GM12891 (cell line): Measurements from ENCODE around the gene XRCC6.
"Not testable (repeated sequence)": the region's sequence is repeated elsewhere in the genome, so short reads cannot be mapped to it uniquely, and the experiment has no call there.

Experiments used
- DNase-seq: peaks from one replicate; pipeline ENCODE4 v3.0.0; 2011; ENCODE audit warnings: low spot score; ENCODE audit not compliant: insufficient read length
- FAIRE-seq: peaks from 2 replicates; lab custom pipeline; 2011; peaks lifted over from hg19 to GRCh38; lab: Jason Lieb, UNC
- PAX5 ChIP-seq: IDR thresholded peaks from 2 replicates; pipeline ENCODE4 v1.6.1; 2011; ENCODE audit warnings: low read length, moderate library complexity, mild to moderate bottlenecking; ENCODE audit not compliant: insufficient read depth, severe bottlenecking
- POLR2A ChIP-seq: IDR thresholded peaks from 2 replicates; pipeline ENCODE4 v1.6.1; 2011; ENCODE audit warnings: low read depth, low read length, control low read depth
- POLR2AphosphoS5 ChIP-seq: IDR thresholded peaks from 2 replicates; pipeline ENCODE4 v1.6.1; 2011; ENCODE audit warnings: low read depth, low read length, control low read depth
- POU2F2 ChIP-seq: IDR thresholded peaks from 2 replicates; pipeline ENCODE4 v1.6.1; 2011; ENCODE audit warnings: low read depth, mild to moderate bottlenecking, control low read depth, low read length, moderate library complexity
- SPI1 ChIP-seq: IDR thresholded peaks from 2 replicates; pipeline ENCODE4 v1.6.1; 2011; ENCODE audit warnings: low read depth, low read length, control low read depth
- TAF1 ChIP-seq: IDR thresholded peaks from 2 replicates; pipeline ENCODE4 v1.6.1; 2011; ENCODE audit warnings: low read depth, low read length, control low read depth

The XRCC6 gene

DNA sequence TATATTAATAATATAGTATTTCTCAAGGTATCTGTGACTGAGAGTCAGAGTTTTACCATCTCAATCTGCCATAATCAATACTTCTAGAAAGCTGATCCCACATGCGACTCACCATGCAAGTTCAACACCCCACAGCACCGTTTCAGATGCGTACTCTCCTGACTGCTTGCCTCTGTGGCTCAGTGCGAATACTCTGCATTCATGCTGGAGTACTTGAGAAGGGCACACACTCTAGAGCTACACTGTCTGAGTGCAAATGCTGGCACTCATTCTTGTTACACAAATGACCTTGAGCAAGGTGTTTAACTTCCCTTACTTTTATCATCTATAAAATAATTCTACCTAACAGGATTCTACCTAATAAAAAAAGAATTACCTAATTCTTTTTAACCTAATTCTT is 55.0 kb downstream of the XRCC6 start:
- TF ChIP-seq POU2F2: no peak
- no peak for TF ChIP-seq POLR2AphosphoS5
- no peak for TF ChIP-seq TAF1
- TF ChIP-seq PAX5: no peak
- TF ChIP-seq POLR2A: no peak
- no peak for TF ChIP-seq SPI1
- FAIRE-seq: no peak
- no peak for DNase-seq

DNA sequence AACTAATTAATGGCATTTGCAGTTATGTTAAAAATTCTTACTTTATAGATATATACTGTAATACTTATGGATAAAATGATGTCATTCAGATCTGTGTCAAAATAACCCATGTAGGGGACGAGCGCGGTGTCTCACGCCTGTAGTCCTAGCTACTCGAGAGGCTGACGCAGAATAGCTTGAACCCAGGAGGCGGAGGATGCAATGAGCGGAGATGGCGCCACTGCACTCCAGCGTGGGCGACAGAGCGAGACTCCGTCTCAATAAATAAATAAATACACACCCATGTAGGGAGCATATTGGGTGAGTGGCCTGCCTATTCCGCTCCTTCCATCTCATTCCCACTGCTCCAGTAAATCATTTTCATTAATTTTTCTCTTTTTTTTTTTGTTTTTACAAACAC is 60.5 kb downstream of the XRCC6 start:
- FAIRE-seq (no peak), DNase-seq (no peak)
- TF ChIP-seq POLR2A (no peak), POLR2AphosphoS5 (no peak)

DNA sequence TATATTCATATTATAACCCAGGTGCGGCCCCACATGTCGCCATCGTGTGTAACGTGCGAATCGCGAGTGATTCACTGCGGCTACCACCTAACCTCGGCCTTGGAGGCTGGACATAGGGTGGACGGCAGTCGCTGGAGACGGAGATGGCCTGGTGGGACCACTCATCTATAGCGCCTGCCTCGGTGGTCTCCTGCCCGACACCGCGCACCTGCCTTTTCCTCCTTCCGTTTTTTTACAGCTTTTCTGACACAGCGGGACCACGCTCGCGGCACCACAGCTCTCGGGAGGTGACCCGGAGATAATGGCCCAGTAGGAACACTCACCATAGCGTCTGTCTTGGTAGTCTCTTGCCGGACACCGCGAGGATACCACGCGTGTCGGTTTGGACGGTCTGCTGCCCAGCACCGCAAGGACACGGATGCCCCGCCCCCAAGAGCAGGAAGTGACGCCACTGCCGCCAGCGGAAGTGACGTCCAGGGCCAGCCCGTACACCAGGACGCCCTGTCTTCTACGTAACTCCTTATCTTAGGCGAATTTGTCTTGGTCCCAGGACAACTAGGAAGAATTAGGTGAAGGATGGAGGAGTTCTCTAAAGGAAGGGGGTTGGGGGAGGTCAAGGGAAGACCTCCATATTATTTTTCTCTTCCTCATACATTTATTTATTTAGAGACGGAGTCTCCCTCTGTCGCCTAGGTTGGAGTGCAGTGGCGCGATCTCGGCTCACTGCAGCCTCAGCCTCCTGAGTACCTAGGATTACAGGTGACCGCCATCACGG is 61.1 kb downstream of the XRCC6 start:
- FAIRE-seq (peak; percentile 93), DNase-seq (peak; percentile 56)
- TF ChIP-seq SPI1 (no peak), PAX5 (no peak), POLR2AphosphoS5 (peak; percentile 81), POLR2A (peak; percentile 80), POU2F2 (no peak), TAF1 (peak; percentile 38; the same call in 1 of the 2 replicates)

DNA sequence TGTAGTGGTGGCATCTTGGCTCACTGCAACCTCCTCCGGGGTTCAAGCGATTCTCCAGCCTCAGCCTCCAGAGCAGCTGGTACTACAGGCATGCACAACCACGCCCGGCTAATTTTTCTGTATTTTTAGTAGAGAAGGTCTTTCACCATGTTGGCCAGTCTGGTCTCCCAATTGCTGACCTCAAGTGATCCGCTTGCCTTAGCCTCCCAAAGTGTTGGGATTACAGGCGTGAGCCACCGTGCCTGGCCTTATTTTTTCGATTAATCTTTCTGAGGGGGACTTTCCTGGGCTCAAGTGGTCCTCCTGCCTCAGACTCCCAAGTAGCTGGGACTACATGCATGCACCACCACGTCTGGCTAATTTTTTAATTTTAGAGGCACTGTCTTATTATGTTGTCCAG is 62.0 kb downstream of the XRCC6 start:
- DNase-seq (no peak), FAIRE-seq (no peak)
- TF ChIP-seq PAX5 (no peak), POLR2A (no peak), SPI1 (no peak), POU2F2 (no peak), POLR2AphosphoS5 (no peak), TAF1 (no peak)

DNA sequence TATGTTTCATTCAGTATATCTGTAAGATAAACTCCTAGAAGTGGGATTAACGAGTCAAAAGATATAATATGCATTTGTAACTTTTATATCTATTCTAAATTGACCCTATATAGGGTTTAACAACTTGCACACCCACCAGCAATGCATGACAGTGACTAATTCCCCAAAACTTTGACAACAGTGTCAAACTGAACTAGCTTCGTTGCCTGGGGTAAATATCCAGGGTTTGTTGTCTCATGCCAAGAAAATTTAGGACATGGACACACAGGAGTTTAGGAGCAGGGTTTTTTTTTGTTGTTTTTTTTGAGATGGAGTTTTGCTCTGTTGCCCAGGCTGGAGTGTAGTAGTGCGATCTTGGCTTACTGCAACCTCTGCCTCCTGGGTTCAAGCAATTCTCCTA is 62.5 kb downstream of the XRCC6 start:
- FAIRE-seq (no peak), DNase-seq (no peak)
- no peak for TF ChIP-seq POU2F2
- TF ChIP-seq TAF1: no peak
- no peak for TF ChIP-seq SPI1
- TF ChIP-seq PAX5: no peak
- TF ChIP-seq POLR2A: no peak
- no peak for TF ChIP-seq POLR2AphosphoS5

DNA sequence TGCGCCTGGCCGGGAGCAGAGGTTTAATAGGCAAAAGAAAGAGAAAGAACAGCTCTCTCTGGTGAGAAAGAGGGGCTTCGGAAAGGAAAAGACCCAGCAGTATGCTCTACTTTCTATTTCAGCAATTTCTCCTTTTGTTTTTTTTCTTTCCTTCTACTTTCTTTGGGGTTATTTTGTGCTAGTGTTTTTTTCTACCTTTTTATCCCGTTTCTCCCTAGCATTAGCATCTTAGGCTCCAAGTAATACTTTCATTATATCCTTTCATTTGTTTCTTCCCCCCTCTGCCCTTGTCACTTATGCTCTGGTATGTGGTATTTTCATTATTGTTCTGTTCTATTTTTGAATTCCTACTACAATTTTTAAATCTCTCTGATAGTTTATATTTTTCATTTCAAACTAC is 63.1 kb downstream of the XRCC6 start:
- FAIRE-seq: no peak
- DNase-seq: no peak
- no peak for TF ChIP-seq SPI1
- no peak for TF ChIP-seq POLR2AphosphoS5
- no peak for TF ChIP-seq TAF1
- no peak for TF ChIP-seq PAX5
- no peak for TF ChIP-seq POU2F2
- TF ChIP-seq POLR2A: no peak

DNA sequence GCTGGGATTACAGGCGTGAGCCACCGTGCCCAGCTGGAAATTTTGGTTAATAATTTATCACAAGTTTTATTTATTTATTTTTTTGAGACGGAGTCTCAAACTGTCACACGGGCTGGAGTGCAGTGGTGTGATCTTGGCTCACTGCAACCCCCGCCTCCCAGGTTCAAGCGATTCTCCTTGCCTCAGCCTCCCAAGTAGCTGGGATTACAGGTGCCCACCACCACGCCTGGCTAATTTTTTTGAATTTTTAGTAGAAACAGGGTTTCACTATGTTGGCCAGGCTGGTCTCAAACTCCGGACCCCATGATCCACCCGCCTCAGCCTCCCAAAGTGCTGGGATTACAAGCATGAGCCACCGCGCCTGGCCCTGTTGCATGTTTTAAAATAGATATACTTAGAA is 65.8 kb downstream of the XRCC6 start:
- not testable (repeated sequence) for FAIRE-seq, DNase-seq

DNA sequence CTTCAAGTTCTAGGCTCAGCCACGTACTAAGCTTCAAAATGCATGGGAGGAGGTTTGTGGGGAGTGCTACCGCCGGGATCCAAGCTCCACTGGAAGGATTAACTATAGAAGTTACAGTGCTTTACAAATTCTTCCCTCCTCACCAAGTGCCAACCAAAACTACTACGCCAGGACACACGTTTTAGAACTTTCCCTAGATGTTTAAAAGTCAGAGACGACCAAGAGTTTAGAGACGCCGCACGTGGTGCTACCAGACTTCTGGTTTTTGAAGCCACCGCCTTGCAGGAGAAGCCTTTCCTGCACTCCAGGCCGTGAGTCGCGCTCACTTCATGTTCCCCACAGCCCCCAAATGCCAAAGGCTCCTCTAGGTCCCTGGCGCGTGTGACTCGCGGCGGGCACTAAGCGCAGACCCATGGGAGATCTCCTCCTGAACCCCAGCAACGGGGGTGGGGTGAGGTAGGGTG is 66.8 kb downstream of the XRCC6 start:
- TF ChIP-seq POLR2A (0 out of 2 replicates have a peak, but pooled peaks have one; percentile 21), PAX5 (no peak)
- FAIRE-seq: peak; percentile 20
- DNase-seq: no peak

DNA sequence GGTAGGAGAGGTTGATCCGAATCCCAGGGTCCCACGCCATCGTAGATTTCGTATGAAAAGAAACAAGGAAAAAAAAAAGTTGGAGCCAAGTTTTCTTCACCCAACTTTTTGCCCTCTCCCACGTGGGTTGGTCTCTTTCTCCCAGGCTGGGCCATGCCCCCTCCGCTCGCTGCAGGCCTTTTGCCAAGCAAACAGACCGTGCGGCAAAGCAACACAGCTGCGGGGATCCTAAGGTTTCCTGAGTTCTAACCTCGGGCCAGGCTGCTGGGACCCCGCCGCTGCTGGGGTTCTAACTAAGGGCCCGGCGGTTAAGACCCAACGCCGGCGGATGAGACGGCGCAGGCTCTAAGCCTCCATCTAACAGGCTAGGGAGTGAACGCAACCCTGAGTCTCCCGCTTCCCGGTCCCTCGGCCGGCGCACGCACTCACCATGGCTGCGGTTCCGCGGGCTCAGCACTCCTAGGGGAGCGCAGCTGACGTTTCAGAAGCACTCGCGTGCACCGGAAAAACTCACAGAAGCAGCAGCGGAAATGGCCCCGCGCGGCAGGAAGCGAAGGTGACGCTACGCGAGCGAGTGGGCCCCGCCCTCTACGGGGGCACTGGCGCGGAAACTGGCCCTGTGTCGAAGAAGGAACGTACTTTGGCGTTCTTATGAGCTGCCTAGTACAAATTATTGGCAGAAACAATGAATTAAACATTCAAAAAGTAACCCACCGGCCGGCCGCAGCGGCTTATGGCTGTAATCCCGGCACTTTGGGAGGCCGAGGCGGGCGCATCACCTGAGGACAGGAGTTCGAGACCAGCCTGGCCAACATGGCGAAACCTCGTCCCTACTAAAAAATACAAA is 67.5 kb downstream of the XRCC6 start, which contains the start of gene SNU13:
Gene SNU13, minus strand, starts transcription at position 503 of the 847 bp plus-strand sequence. Its CDS starts 71 bp downstream, at position 432.
- 0 out of 2 replicates have a peak, but pooled peaks have one; percentile 34 for TF ChIP-seq POU2F2
- peak; percentile 87 for TF ChIP-seq POLR2AphosphoS5
- peak; percentile 95 for TF ChIP-seq TAF1
- peak; percentile 96 for TF ChIP-seq PAX5
- peak; percentile 39; the same call in 1 of the 2 replicates for TF ChIP-seq SPI1
- peak; percentile 88 for TF ChIP-seq POLR2A
- peak; percentile 83 for DNase-seq
- FAIRE-seq: peak; percentile 99

DNA sequence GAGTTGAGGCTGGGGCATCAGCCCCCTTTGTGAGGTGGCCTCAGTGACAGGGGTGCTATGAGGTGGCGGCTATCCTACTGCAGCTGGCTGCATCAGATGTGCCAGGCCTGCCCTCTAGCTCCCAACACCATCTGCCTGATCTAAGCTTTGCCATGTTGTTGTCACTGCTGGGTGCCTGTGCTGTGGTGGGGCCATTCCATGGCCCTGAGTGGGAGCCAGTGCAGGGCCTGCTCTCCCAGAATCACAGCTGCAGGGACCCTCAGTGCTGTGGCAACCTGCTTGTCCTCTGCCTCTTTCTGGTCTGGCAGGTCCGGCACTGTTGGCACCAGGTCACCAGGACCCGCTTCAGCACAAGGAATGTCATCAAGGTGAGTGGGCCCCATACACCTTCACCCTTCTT is 69.4 kb downstream of the XRCC6 start:
- DNase-seq (no peak), FAIRE-seq (no peak)
- TF ChIP-seq POU2F2: no peak
- TF ChIP-seq POLR2A: no peak
- TF ChIP-seq TAF1: no peak
- no peak for TF ChIP-seq POLR2AphosphoS5
- TF ChIP-seq PAX5: no peak
- TF ChIP-seq SPI1: no peak
